HG02885 (cell line): Measurements from ENCODE around the gene PCDHB4.
"Not testable (repeated sequence)": the region's sequence is repeated elsewhere in the genome, so short reads cannot be mapped to it uniquely, and the experiment has no call there.

Source experiments
- ATAC-seq: cut with Tn5 transposase; IDR thresholded peaks from one replicate; pipeline ENCODE4 v1.9.1; 2021; ENCODE audit warnings: mild to moderate bottlenecking; ENCODE audit not compliant: unreplicated experiment, poor library complexity

The PCDHB4 gene

DNA sequence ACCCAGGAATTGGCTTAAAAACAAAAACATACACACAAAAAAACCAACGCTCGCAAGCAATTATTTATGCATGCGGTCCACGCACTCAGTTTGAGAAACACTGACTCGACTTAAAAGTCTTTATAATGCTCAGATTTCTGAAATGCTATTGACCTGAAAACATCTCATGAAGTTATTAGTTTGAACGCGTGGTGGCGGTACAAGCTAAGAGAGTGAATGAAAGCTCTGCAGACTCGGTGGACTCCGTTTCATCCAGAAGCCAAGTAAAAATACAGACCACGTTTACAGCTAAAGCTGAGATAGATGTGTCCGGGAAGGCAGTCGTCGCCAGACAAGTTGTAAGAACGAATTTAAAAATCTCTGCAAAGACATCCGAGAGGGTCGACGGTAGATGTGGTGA, 28.2 kb downstream of the PCDHB4 start, which contains the start of gene PCDHB6:
TSS of gene PCDHB6 (plus strand) at position 246 of the 400 bp plus-strand sequence. CDS start 201 bp downstream, outside the sequence.
- ATAC-seq, result no peak

DNA sequence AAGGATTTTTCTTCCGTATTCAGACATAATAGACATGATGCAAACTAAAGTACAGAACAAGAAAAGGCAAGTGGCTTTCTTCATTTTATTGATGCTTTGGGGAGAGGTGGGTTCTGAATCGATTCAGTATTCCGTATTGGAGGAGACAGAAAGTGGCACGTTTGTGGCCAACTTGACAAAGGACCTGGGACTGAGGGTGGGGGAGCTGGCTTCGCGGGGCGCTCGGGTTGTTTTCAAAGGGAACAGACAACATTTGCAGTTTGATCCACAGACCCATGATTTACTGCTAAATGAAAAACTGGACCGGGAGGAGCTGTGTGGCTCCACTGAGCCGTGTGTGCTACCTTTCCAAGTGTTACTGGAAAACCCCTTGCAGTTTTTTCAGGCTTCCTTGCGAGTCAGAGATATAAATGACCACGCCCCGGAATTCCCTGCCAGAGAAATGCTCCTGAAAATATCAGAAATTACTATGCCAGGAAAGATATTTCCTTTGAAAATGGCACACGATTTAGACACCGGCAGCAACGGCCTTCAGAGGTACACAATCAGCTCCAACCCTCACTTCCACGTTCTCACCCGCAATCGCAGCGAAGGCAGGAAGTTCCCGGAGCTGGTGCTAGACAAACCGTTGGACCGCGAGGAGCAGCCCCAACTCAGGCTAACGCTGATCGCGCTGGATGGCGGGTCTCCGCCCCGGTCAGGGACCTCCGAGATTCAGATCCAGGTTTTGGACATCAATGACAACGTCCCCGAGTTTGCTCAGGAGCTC, 28.8 kb downstream of the PCDHB4 start:
- no peak for ATAC-seq

DNA sequence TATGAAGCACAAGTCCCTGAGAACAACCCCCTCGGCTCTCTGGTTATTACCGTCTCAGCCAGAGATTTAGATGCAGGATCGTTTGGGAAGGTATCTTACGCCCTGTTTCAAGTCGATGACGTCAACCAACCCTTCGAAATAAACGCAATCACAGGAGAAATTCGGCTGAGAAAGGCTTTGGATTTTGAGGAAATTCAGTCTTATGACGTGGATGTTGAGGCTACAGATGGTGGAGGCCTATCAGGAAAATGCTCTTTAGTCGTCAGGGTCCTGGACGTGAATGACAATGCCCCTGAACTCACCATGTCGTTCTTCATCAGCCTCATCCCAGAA, 29.3 kb downstream of the PCDHB4 start:
- no peak for ATAC-seq

GRCh38 chr5:141151632-141152031, 30.0 kb downstream of the PCDHB4 start:
- ATAC-seq, result not testable (repeated sequence)

DNA sequence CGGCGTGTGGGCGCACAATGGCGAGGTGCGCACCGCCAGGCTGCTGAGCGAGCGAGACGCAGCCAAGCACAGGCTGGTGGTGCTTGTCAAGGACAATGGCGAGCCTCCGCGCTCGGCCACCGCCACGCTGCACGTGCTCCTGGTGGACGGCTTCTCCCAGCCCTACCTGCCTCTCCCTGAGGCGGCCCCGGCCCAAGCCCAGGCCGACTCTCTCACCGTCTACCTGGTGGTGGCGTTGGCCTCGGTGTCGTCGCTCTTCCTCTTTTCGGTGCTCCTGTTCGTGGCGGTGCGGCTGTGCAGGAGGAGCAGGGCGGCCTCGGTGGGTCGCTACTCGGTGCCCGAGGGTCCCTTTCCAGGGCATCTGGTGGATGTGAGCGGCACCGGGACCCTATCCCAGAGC, 30.5 kb downstream of the PCDHB4 start:
- not testable (repeated sequence) for ATAC-seq

GRCh38 chr5:141155540-141156374, 34.1 kb downstream of the PCDHB4 start:
- no peak for ATAC-seq

DNA sequence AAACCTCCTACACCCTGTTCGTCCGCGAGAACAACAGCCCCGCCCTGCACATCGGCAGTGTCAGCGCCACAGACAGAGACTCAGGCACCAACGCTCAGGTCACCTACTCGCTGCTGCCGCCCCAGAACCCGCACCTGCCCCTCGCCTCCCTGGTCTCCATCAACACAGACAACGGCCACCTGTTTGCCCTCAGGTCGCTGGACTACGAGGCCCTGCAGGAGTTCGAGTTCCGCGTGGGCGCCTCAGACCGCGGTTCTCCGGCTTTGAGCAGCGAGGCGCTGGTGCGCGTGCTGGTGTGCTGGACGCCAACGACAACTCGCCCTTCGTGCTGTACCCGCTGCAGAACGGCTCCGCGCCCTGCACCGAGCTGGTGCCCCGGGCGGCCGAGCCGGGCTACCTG, 35.7 kb downstream of the PCDHB4 start:
- not testable (repeated sequence) for ATAC-seq

DNA sequence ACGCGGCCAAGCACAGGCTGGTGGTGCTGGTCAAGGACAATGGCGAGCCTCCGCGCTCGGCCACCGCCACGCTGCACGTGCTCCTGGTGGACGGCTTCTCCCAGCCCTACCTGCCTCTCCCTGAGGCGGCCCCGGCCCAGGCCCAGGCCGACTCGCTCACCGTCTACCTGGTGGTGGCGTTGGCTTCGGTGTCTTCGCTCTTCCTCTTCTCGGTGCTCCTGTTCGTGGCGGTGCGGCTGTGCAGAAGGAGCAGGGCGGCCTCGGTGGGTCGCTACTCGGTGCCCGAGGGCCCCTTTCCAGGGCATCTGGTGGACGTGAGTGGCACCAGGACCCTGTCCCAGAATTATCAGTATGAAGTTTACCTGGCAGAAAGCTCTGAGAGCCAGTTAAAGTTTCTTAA, 36.3 kb downstream of the PCDHB4 start:
- not testable (repeated sequence) for ATAC-seq

GRCh38 chr5:141172381-141173204, 51.0 kb downstream of the PCDHB4 start, which contains the start of gene PCDHB7:
Gene PCDHB7, plus strand, starts transcription at chr5:141172644. Its CDS starts 192 bp downstream, at chr5:141172836.
- ATAC-seq, result no peak

GRCh38 chr5:141174291-141175104, 52.9 kb downstream of the PCDHB4 start:
- not testable (repeated sequence) for ATAC-seq
